Endothelial cell of umbilical vein (primary cell): ENCODE data around the gene DEPDC5. TPM values are rescaled to one million over a fixed set of nuclear protein-coding genes. Genes with fewer than 3 reads are reported as not detected.
A peak's percentile ranks its signal among the peaks of the same experiment; 100 is the strongest.

Source experiments
- BruUV-seq: library from RNA; stranded (reverse); fragments of 400-500 nt; replicated peaks from 2 replicates; lab custom pipeline; 2021; lab: Mats Ljungman, UMichigan
- CTCF ChIA-PET: fragments of 300-600, 350-600 bp; sonication (Branson Sonifier 250); formaldehyde crosslinking; loops from one replicate; lab custom pipeline; 2021; ENCODE audit warnings: antibody characterized with exemption, inconsistent platforms; lab: Charles Lee
- POLR2A ChIA-PET: fragments of 300-600, 350-600 bp; sonication (Branson Sonifier 250); formaldehyde crosslinking; loops from one replicate; lab custom pipeline; 2021; ENCODE audit warnings: antibody characterized with exemption, inconsistent platforms; lab: Charles Lee
- DNase-seq: peaks from one replicate; pipeline ENCODE4 v3.0.0-alpha.2; 2011; ENCODE audit warnings: low read depth, low spot score
- FAIRE-seq: peaks from 2 replicates; lab custom pipeline; 2011; peaks lifted over from hg19 to GRCh38; lab: Jason Lieb, UNC
- H2AFZ ChIP-seq: 2 replicates; pipeline ENCODE4 v1.6.0; 2012; ENCODE audit warnings: low read depth, low read length, control low read depth, inconsistent platforms
- H3K27ac ChIP-seq: 2 replicates; pipeline ENCODE4 v1.5.1; 2011; ENCODE audit warnings: low read depth, mild to moderate bottlenecking, control low read depth, low read length, moderate library complexity; ENCODE audit not compliant: insufficient read depth
- H3K27me3 ChIP-seq, 2 experiments: 2 replicates each; pipeline versions ENCODE4 v1.6.0 to v1.6.1; 2011; ENCODE audit warnings: low read length in 2 of 2, mixed read lengths in 1 of 2; ENCODE audit not compliant: control insufficient read depth in 2 of 2, insufficient read depth in 2 of 2
- H3K36me3 ChIP-seq, 2 experiments: 2 replicates in 1 of 2; 3 replicates in 1 of 2; pipeline ENCODE4 v1.5.1; 2011; ENCODE audit warnings: low read length in 2 of 2, mild to moderate bottlenecking in 1 of 2, moderate library complexity in 1 of 2; ENCODE audit not compliant: control insufficient read depth in 2 of 2, insufficient read depth in 2 of 2; ENCODE audit errors: extremely low read depth in 1 of 2
- H3K4me1 ChIP-seq: 3 replicates; pipeline ENCODE4 v1.5.1; 2011; ENCODE audit warnings: mild to moderate bottlenecking, low read length; ENCODE audit not compliant: control insufficient read depth, insufficient read depth; ENCODE audit errors: extremely low read depth
- H3K4me2 ChIP-seq: 2 replicates; pipeline ENCODE4 v1.6.1; 2011; ENCODE audit warnings: low read length, control low read depth, mixed read lengths; ENCODE audit not compliant: insufficient read depth
- H3K4me3 ChIP-seq, 3 experiments: fragments of 200-600 bp in 1 of 3; sonication (generic), shearing (Covaris generic) in 1 of 3; replicated peaks in 1 of 3; 2 replicates each; pipeline ENCODE4 v1.5.1; 2011 to 2016; ENCODE audit warnings: control low read depth in 3 of 3, low read length in 3 of 3, mild to moderate bottlenecking in 2 of 3, inconsistent platforms in 1 of 3, low read depth in 1 of 3, moderate library complexity in 1 of 3; ENCODE audit not compliant: insufficient read depth in 1 of 3
- H3K79me2 ChIP-seq: 2 replicates; pipeline ENCODE4 v1.6.0; 2012; ENCODE audit warnings: low read length, inconsistent platforms; ENCODE audit not compliant: control insufficient read depth, insufficient read depth
- H3K9ac ChIP-seq: replicated peaks from 2 replicates; pipeline ENCODE3; 2011; ENCODE audit warnings: low read length, control low read depth; ENCODE audit not compliant: insufficient read depth; ENCODE audit errors: extremely low read depth
- H3K9me1 ChIP-seq: replicated peaks from 3 replicates; pipeline ENCODE4 v1.6.0; 2011; ENCODE audit warnings: mild to moderate bottlenecking, low read length; ENCODE audit not compliant: control insufficient read depth, insufficient read depth; ENCODE audit errors: extremely low read depth
- H3K9me3 ChIP-seq: replicated peaks from 2 replicates; pipeline ENCODE4 v1.5.1; 2012; ENCODE audit warnings: low read length, inconsistent platforms; ENCODE audit not compliant: control insufficient read depth, insufficient read depth
- H4K20me1 ChIP-seq: replicated peaks from 2 replicates; pipeline ENCODE3; 2011; ENCODE audit warnings: mild to moderate bottlenecking, low read length; ENCODE audit not compliant: control insufficient read depth, insufficient read depth; ENCODE audit errors: extremely low read depth
- CTCF ChIP-seq, 2 donors: IDR thresholded peaks; 1 replicate in 1 of 2; 2 replicates in 1 of 2; pipeline ENCODE4 v1.5.1; 2011; ENCODE audit warnings: low read length in 2 of 2, mild to moderate bottlenecking in 2 of 2, moderate library complexity in 2 of 2, control low read depth in 1 of 2, inconsistent platforms in 1 of 2, low read depth in 1 of 2; ENCODE audit not compliant: insufficient read depth in 1 of 2; ENCODE audit errors: extremely low read depth in 1 of 2
- EZH2 ChIP-seq: IDR thresholded peaks from 2 replicates; pipeline ENCODE4 v1.6.1; 2012; ENCODE audit warnings: borderline replicate concordance, low read depth, mild to moderate bottlenecking, moderate library complexity, low read length, inconsistent platforms; ENCODE audit not compliant: severe bottlenecking
- FOS ChIP-seq: IDR thresholded peaks from 2 replicates; pipeline ENCODE4 v1.6.1; 2011; ENCODE audit warnings: mild to moderate bottlenecking, low read length, moderate library complexity, borderline replicate concordance; ENCODE audit not compliant: insufficient read depth
- GATA2 ChIP-seq: IDR thresholded peaks from 2 replicates; pipeline ENCODE4 v1.7.0; 2011; ENCODE audit warnings: low read depth, mild to moderate bottlenecking, moderate library complexity, mixed read lengths, low read length; ENCODE audit not compliant: insufficient read length, insufficient read depth
- JUN ChIP-seq: IDR thresholded peaks from 2 replicates; pipeline ENCODE4 v1.6.1; 2011; ENCODE audit warnings: borderline replicate concordance, low read depth; ENCODE audit not compliant: insufficient read length, insufficient read depth
- MAX ChIP-seq: IDR thresholded peaks from 2 replicates; pipeline ENCODE4 v1.6.1; 2011; ENCODE audit not compliant: insufficient read depth, insufficient read length
- MYC ChIP-seq: IDR thresholded peaks from one replicate; pipeline ENCODE4 v1.6.1; 2011; ENCODE audit warnings: mild to moderate bottlenecking, low read depth, low read length
- POLR2A ChIP-seq: IDR thresholded peaks from 2 replicates; pipeline ENCODE4 v1.6.1; 2012; ENCODE audit warnings: low read depth, mild to moderate bottlenecking, control low read depth, low read length
- POLR2AphosphoS5 ChIP-seq: IDR thresholded peaks from 2 replicates; pipeline ENCODE4 v1.6.1; 2012; ENCODE audit warnings: low read depth, mild to moderate bottlenecking, control low read depth, low read length, moderate library complexity; ENCODE audit not compliant: insufficient read depth
- dilution Hi-C: fragments of 300-500 bp; cut with MboI; formaldehyde crosslinking; loops from one replicate; pipeline ENCODE4 v1.15.0; 2019; ENCODE audit warnings: low sequenced_read_pairs; ENCODE audit not compliant: extremely low pct_ligation_motif_present
- intact Hi-C: fragments of 100-400 bp; cut with micrococcal nuclease; formaldehyde crosslinking; loops from one replicate; pipeline ENCODE4 v1.10.0; 2022
- polyA plus RNA-seq, 4 experiments: library from polyadenylated mRNA; depleted of rRNA in 3 of 4; stranded (reverse) in 3 of 4; unstranded in 1 of 4; fragments of >200 nt; gene quantifications; 2 replicates each; pipeline versions ENCODE4 v1.2.1 to v1.2.3, GENCODE V29; 2011 to 2012; ENCODE audit warnings: missing spikeins in 1 of 4
- total RNA-seq: library from RNA; stranded (reverse); gene quantifications from 2 replicates; pipeline ENCODE4 v1.2.3, GENCODE V29; 2021

DEPDC5 gene
- total and polyA plus RNA-seq, 2 donors (not counting 3 experiments of a cell fraction or from before 2014, with no cell fraction given), result 13.1 to 36.6 TPM

- no peak overlapping the region for H3K4me2 ChIP-seq
- no peaks in the 10 kb centered on the region for H3K9me3 ChIP-seq
- peaks cover 16% of the 10 kb centered on the region for H3K4me1 ChIP-seq
- ChIA-PET CTCF (no interaction called here), POLR2A (no interaction called here)
- TF ChIP-seq MAX (no peak), FOS (no peak), POLR2AphosphoS5 (no peak), JUN (no peak), EZH2 (no peak), MYC (no peak), CTCF (IDR thresholded peaks at IDR 0.05; ENCODE audit: extremely low read depth in 1 of 2, insufficient read depth in 1 of 2, low read depth in 1 of 2, low read length in 2 of 2) (no peak), GATA2 (no peak), POLR2A (no peak)
- dilution Hi-C loops (no loop called here), intact Hi-C loops (no loop called here)
- FAIRE-seq (peak; percentile 12), DNase-seq (no peak)
- no peaks in the 10 kb centered on the region for H3K9me1 ChIP-seq
- no peak overlapping the region for H3K27ac ChIP-seq
- no peaks in the 10 kb centered on the region for H4K20me1 ChIP-seq
- no peaks in the 10 kb centered on the region for H3K79me2 ChIP-seq
- no TSS peak for BruUV-seq
- H3K36me3 ChIP-seq, result peaks cover 5 to 7% of the 10 kb centered on the region in 2 experiments
- H3K27me3 ChIP-seq, result no peaks in the 10 kb centered on the region
- no peak overlapping the region for H2AFZ ChIP-seq
- H3K4me3 ChIP-seq, result no peak overlapping the region
- no peak overlapping the region for H3K9ac ChIP-seq
These were observed 19.6 kb downstream of the DEPDC5 start for GRCh38 chr22:31773416-31773815.
